Prostate gland (tissue), 2 donors: ENCODE measurements around the gene RIPK1.
A peak's percentile ranks its signal among the peaks of the same experiment; 100 is the strongest.

Source experiments
- CTCF ChIP-seq, 4 experiments: fragments of 200-600 bp in 2 of 4; fragments of 450-650 bp in 2 of 4; sonication (generic) in 2 of 4; IDR thresholded peaks; 1 replicate in 3 of 4; 2 replicates in 1 of 4; pipeline ENCODE4 v1.5.1; 2016 to 2019; ENCODE audit warnings: antibody characterized with exemption in 4 of 4, mild to moderate bottlenecking in 2 of 4, moderate library complexity in 2 of 4
- POLR2AphosphoS5 ChIP-seq: sonication (generic); formaldehyde crosslinking; IDR thresholded peaks from one replicate; pipeline ENCODE4 v1.6.1; 2017; ENCODE audit warnings: antibody characterized with exemption

GRCh38 chr6:3118353-3119039 lies 50.2 kb downstream of the RIPK1 start, which contains the start of gene BPHL:
- TF ChIP-seq CTCF (IDR thresholded peaks at IDR 0.05) = no peak
- TF ChIP-seq POLR2AphosphoS5 = peak; percentile 88
